T-helper 17 cell (primary cell): Measurements from ENCODE around the gene TNPO3. TPM values are rescaled to one million over a fixed set of nuclear protein-coding genes. Genes with fewer than 3 reads are reported as not detected.

Experiments
- ATAC-seq: fragments of 150-1000 bp; cut with Tn5 transposase; 2 replicates; pipeline ENCODE4 v1.10.0; 2021; ENCODE audit warnings: mild to moderate bottlenecking, moderate library complexity
- DNase-seq, 3 donors: peaks; one replicate each; pipeline versions ENCODE4 v3.0.0 to v3.0.0-alpha.2; 2020 to 2021
- H3K9me3 ChIP-seq: one replicate; pipeline ENCODE4 v1.7.0; 2013; ENCODE audit warnings: low read length, mild to moderate bottlenecking; ENCODE audit not compliant: control insufficient read depth, poor library complexity, severe bottlenecking
- H3K27ac Mint-ChIP-seq: one replicate; pipeline ENCODE4 v1.8.0; 2022; ENCODE audit warnings: mild to moderate bottlenecking, moderate library complexity, mixed read lengths
- H3K27me3 Mint-ChIP-seq: one replicate; pipeline ENCODE4 v1.8.0; 2022; ENCODE audit warnings: mixed read lengths
- H3K36me3 Mint-ChIP-seq: one replicate; pipeline ENCODE4 v1.8.0; 2022; ENCODE audit warnings: low read depth, mixed read lengths
- H3K4me1 Mint-ChIP-seq: one replicate; pipeline ENCODE4 v1.8.0; 2022; ENCODE audit warnings: mild to moderate bottlenecking, mixed read lengths
- H3K4me3 Mint-ChIP-seq: one replicate; pipeline ENCODE4 v1.8.0; 2022; ENCODE audit warnings: mild to moderate bottlenecking, moderate library complexity, mixed read lengths
- total RNA-seq, 4 donors: library from RNA in 2 of 4; stranded (reverse) in 2 of 4; gene quantifications; one replicate each; pipeline ENCODE4 v1.2.3 and lab custom pipeline; 2022 to 2026

The TNPO3 gene
- total RNA-seq, 2 donors from 2014 or later = 29.1 to 29.2 TPM

DNA sequence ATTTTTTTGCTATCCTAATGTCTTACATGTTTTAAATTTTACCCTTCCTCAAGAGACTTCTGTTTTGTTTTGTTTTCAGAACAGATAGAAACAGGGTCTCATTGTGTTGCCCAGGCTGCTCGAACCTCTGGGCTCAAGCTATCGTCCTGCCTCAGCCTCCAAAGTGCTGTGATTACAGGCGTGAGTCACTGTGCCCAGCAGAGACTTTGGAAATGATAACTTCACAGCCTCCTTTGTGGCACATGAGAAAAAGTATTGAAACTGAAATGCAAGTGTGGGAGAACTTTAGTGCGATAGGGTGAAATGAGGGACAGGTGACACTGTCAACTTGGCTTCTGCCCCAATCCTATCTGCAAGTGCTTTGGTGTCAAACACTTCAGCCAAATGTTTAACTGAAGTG, 95.6 kb downstream of the TNPO3 start:
- H3K36me3 Mint-ChIP-seq = peaks cover 3% of the 10 kb centered on the region
- peaks cover 8% of the 10 kb centered on the region for H3K4me1 Mint-ChIP-seq
- no peak overlapping the region for H3K27ac Mint-ChIP-seq
- DNase-seq (no peak), ATAC-seq (no peak)
- H3K4me3 Mint-ChIP-seq = no peak overlapping the region
- H3K9me3 ChIP-seq = no peaks in the 10 kb centered on the region
- no peaks in the 10 kb centered on the region for H3K27me3 Mint-ChIP-seq

DNA sequence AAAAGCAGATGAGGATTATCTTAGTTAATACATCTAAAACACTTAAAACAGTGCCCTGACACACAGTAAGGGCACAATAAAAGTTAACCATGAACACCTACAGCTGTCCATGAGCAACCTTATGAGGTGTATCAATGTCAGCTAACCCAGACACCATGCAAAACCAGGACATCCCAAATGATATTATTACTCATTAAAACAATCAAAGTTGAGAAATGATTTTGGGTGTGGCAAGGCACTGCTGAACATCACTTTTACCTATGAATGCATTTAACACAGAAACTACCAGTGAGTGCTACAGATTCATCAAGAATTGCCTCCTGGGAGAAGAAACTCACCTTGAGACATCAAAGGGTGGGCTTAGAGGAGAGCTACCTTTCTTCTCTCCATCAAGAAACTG, 98.9 kb downstream of the TNPO3 start:
- no peaks in the 10 kb centered on the region for H3K36me3 Mint-ChIP-seq

DNA sequence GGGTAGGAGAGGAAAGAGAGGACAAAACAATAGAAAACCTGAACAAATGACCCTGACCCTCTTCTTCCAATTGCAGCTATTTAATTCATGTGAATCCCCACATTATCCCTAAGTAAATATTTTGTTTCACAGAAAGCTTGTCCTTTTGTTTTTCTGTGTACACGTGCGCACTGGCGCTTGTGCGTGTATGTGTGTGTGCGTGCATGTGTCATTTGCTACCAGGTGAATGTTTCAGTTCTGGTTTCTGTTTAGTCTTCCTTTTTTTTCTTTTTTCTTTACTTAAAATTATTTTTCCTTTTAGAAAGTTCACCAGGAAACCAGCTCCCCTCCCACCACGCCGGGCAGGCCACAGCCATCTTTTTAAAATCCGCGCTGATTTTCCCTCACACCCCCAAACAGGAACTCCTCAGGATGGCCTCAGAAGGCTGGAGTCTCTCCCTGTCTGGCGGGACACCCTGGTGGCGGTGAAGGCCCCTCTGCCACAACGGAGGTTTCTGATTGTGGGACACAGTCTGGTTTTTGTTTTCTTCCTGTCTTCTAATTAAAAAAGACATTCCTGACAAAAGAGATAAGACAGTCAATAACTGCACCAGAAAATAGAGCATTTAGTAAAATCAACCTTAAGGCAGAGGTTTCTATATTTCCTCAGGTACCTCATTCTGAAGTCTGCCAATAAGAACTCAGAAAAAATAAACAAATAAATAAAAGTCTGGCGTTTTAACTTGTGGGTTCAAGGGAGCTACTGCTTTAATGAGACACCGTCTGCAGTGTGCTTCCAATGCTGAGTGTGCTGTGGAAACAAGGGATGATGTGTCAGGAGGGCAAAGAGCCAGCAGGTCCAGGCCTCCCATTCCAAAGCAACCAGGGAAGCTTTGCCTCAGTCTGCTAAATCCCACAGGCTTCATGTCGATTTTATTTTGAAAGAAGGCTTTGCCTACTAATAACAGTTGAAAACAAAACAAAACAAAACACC, 99.8 kb downstream of the TNPO3 start:
- no peaks in the 10 kb centered on the region for H3K9me3 ChIP-seq
- peak overlapping the region; percentile 37 for H3K27ac Mint-ChIP-seq
- no peaks in the 10 kb centered on the region for H3K27me3 Mint-ChIP-seq
- DNase-seq (no peak), ATAC-seq (no peak)
- H3K36me3 Mint-ChIP-seq = no peaks in the 10 kb centered on the region
- H3K4me3 Mint-ChIP-seq = no peak overlapping the region
- H3K4me1 Mint-ChIP-seq = peaks cover 5% of the 10 kb centered on the region

More for the DNA sequence above, 98.9 kb downstream of the TNPO3 start:
- DNase-seq = no peak
- ATAC-seq = no peak
- peaks cover 4% of the 10 kb centered on the region for H3K4me1 Mint-ChIP-seq
- no peak overlapping the region for H3K27ac Mint-ChIP-seq
- no peaks in the 10 kb centered on the region for H3K27me3 Mint-ChIP-seq
- H3K9me3 ChIP-seq = no peaks in the 10 kb centered on the region
- H3K4me3 Mint-ChIP-seq = no peak overlapping the region

DNA sequence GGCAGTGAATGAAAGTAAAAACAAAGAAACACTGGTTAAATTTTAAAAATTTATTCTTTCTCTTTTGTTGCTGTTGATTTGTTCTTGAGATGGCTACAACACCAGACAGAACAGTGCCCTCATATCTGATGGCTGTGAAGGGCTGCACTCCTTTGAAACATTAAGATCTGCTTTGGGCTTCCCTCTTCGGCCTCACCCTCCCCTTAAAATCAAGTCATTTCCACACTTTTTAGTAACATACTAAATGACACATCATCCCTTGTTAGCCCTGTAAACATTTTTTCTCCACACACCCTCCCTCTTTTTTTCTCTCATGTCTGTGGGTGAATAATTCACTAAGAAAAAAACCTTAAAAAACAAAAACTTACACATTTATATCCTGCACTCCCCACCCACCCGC, 100.8 kb downstream of the TNPO3 start:
- Mint-ChIP-seq H3K36me3 (no peaks in the 10 kb centered on the region), H3K4me3 (no peak overlapping the region), H3K27ac (no peak overlapping the region), H3K27me3 (no peaks in the 10 kb centered on the region), H3K4me1 (peaks cover 5% of the 10 kb centered on the region)
- no peak for DNase-seq
- ATAC-seq = no peak
- H3K9me3 ChIP-seq = no peaks in the 10 kb centered on the region

DNA sequence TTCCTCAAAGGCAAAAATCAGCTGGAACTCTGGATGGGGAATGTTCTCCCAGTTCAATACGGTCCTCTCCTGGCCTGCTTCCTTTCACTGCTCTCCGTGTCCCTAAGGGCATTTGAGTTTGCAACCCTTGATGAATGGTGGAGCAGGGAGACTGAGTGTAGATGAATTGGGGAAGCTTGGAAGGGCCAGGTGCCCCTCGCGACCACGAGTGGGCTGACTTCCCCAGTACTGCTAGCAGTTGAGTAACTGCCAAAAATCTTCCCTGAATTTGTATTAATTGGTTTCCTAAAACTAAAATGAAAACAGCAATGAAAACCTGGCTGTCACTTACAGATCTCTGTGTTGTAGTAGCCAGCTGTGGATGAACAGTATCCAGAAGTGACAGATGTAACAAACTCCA, 103.6 kb downstream of the TNPO3 start:
- no peak overlapping the region for H3K4me3 Mint-ChIP-seq
- peaks cover 8% of the 10 kb centered on the region for H3K4me1 Mint-ChIP-seq
- H3K27ac Mint-ChIP-seq = peak overlapping the region; percentile 85
- ATAC-seq (no peak), DNase-seq (no peak)
- no peaks in the 10 kb centered on the region for H3K9me3 ChIP-seq
- H3K36me3 Mint-ChIP-seq = no peaks in the 10 kb centered on the region
- no peaks in the 10 kb centered on the region for H3K27me3 Mint-ChIP-seq

DNA sequence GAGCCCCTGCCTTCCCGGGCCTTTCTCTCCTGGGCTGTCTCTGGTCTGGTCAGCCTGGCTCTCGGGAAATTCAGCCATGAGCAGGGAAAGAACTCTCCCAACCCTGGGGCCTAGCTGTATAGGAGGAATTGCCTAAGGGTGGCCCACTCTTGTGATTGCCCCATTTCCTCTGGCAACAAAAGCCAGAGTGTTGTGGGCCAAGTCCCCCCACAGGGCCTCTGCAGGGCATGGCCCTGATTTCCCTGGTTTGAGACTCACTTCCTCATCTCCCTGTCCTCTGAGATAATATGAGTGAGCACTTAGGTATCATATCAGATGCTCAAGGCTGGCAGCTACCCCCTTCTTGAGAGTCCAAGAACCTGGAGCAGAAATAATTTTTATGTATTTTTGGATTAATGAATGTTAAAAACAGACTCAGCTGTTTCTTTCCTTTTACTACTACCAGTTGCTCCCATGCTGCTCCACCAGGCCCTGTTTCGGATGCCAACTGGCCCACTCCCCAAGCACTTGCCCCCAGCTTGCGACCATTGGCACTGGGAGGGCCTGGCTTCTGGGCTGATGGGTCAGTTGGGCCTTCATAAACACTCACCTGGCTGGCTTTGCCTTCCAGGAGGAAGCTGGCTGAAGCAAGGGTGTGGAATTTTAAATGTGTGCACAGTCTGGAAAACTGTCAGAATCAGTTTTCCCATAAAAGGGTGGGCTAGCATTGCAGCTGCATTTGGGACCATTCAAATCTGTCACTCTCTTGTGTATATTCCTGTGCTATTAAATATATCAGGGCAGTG, 105.7 kb downstream of the TNPO3 start:
- Mint-ChIP-seq H3K36me3 (no peaks in the 10 kb centered on the region), H3K27ac (peak overlapping the region; percentile 37), H3K4me1 (peaks cover 8% of the 10 kb centered on the region), H3K27me3 (no peaks in the 10 kb centered on the region), H3K4me3 (no peak overlapping the region)
- H3K9me3 ChIP-seq = no peaks in the 10 kb centered on the region
- no peak for DNase-seq
- no peak for ATAC-seq

- no peak overlapping the region for H3K27ac Mint-ChIP-seq
- H3K27me3 Mint-ChIP-seq = no peaks in the 10 kb centered on the region
- H3K4me1 Mint-ChIP-seq = peaks cover 8% of the 10 kb centered on the region
- H3K9me3 ChIP-seq = no peaks in the 10 kb centered on the region
- no peak overlapping the region for H3K4me3 Mint-ChIP-seq
- no peak for ATAC-seq
- H3K36me3 Mint-ChIP-seq = no peaks in the 10 kb centered on the region
- DNase-seq = no peak
Measured at GRCh38 chr7:128948312-128948973, 106.5 kb downstream of the TNPO3 start.

DNA sequence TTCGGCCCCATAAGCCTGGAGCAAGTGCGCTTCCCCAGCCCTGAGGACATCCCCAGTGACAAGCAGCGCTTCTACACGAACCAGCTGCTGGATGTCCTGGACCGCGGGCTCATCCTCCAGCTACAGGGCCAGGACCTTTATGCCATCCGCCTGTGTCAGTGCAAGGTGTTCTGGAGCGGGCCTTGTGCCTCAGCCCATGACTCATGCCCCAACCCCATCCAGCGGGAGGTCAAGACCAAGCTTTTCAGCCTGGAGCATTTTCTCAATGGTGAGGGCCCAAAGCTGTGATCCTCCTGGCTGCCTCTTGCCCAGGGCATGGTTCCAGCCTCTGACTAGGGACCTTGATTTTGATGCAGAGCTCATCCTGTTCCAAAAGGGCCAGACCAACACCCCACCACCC, 107.1 kb downstream of the TNPO3 start:
- no peak overlapping the region for H3K27ac Mint-ChIP-seq
- H3K4me1 Mint-ChIP-seq = peaks cover 8% of the 10 kb centered on the region
- H3K4me3 Mint-ChIP-seq = no peak overlapping the region
- DNase-seq = no peak
- H3K27me3 Mint-ChIP-seq = no peaks in the 10 kb centered on the region
- H3K36me3 Mint-ChIP-seq = no peaks in the 10 kb centered on the region
- no peaks in the 10 kb centered on the region for H3K9me3 ChIP-seq
- ATAC-seq = no peak

DNA sequence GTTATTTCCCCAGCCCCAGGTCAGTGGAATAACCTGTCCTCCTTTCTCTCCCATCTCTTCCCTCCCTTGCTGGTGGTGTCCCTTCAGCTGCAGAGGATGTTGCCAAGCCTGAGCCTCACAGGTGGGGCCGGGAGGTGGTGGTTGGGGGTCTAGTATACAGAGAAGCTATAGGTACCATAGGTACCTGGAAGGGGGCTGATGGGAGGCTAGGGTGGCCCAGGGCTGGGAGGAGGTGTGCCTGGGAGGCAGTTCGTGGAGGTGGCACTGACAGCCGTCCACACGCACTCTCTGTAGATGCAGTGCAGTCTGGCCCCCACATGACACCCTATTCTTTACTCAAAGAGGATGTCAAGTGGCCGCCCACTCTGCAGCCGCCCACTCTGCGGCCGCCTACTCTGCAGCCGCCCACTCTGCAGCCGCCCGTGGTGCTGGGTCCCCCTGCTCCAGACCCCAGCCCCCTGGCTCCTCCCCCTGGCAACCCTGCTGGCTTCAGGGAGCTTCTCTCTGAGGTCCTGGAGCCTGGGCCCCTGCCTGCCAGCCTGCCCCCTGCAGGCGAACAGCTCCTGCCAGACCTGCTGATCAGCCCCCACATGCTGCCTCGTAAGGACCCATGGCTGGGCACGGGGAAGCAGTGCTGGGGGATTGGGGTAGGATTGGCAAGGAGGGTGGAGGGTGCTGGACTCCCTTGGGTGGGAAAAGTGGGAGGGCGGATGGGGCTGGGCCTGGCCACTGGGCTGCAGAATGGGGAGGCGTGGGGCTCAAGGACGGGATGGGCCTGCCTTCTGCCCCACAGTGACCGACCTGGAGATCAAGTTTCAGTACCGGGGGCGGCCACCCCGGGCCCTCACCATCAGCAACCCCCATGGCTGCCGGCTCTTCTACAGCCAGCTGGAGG, 107.7 kb downstream of the TNPO3 start:
- Mint-ChIP-seq H3K36me3 (no peaks in the 10 kb centered on the region), H3K27ac (no peak overlapping the region), H3K4me3 (no peak overlapping the region), H3K4me1 (peaks cover 10% of the 10 kb centered on the region), H3K27me3 (no peaks in the 10 kb centered on the region)
- no peaks in the 10 kb centered on the region for H3K9me3 ChIP-seq
- ATAC-seq (no peak), DNase-seq (no peak)

DNA sequence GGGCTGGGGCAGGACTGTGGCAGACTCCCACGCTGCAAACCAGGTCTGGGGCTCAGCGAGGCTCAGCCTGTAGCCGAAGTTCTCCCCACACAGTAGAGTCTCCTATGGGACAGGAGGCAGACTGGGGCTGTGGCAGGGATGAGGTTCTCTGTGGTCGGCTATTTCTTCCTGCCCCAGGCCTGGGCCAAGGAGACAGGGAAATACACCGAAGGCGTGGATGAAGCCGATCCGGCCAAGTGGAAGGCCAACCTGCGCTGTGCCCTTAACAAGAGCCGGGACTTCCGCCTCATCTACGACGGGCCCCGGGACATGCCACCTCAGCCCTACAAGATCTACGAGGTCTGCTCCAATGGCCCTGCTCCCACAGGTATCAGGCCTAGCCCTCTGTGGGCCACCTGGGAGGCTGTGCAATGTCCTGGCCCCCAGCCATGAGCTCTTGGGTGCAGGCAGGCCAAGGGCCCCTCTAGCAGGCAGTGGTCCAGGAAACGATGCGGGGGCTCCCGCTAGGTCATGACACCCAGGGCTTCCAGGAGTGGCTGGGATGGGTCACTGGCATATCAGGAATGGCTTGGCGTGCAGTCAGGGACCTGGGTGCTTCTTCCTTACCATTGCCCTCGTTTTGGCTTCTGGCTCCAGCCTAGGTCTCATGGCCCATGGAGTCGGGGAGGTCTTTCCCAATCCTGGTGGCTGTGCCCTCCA, 109.1 kb downstream of the TNPO3 start:
- no peaks in the 10 kb centered on the region for H3K27me3 Mint-ChIP-seq
- H3K4me3 Mint-ChIP-seq = no peak overlapping the region
- no peak overlapping the region for H3K27ac Mint-ChIP-seq
- peaks cover 14% of the 10 kb centered on the region for H3K4me1 Mint-ChIP-seq
- DNase-seq = no peak
- H3K9me3 ChIP-seq = no peaks in the 10 kb centered on the region
- ATAC-seq = no peak
- H3K36me3 Mint-ChIP-seq = no peaks in the 10 kb centered on the region

- H3K27me3 Mint-ChIP-seq = no peaks in the 10 kb centered on the region
- no peaks in the 10 kb centered on the region for H3K36me3 Mint-ChIP-seq
- no peak for DNase-seq
- no peak for ATAC-seq
- H3K27ac Mint-ChIP-seq = no peak overlapping the region
- H3K4me3 Mint-ChIP-seq = no peak overlapping the region
- H3K4me1 Mint-ChIP-seq = peaks cover 23% of the 10 kb centered on the region
- H3K9me3 ChIP-seq = no peaks in the 10 kb centered on the region
Measured at GRCh38 chr7:128944487-128945236, 110.2 kb downstream of the TNPO3 start.
